Cerebellar nuclear complex (tissue), 1 donor: Measurements from ENCODE around the gene MYH13.

Experiments
- DNase-seq, 2 experiments: peaks; one replicate each; lab custom pipeline; 2025; lab: John Stamatoyannopoulos, UW

MYH13 gene

DNA sequence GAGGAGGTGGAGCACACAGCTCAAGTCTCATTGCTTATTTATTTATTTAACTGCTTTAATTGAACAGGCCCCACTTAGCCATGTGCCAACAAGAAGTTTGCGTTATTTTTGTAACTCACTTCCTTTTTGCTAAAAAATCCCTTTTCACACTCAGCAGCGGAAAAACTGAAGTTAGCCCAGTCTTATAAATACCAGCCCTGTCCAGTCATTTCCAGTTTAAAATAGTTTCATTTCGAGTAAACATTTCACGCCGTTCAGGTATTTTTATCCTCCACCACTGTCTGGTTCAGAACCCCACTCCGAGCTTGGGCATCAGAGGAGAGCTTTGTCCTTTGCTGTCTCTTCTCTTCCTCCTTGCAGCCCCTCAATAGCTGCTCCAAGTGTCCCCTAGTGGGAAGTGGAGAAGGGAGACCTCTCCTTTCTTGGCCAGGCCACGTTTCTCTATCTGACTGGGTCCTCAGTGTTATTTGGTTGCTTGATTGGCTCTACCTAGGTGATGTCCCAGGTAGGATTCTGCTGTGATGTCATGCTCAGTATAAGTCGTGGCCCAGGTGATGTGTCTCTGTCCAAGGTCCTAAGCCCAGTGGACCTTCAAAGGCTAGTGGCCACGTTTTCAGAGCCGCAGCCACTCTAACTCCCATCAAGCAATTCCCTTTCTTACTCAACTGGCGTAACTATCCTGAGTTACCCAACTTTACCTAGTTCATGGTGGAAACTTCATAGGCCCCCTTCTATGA lies 121.4 kb downstream of the MYH13 start:
- DNase-seq = no peak
